IPS-NIHi7 (cell line): ENCODE measurements around the gene UBAC1.

Experiments
- DNase-seq: peaks from one replicate; pipeline ENCODE4 v3.0.0; 2012; ENCODE audit warnings: mixed read lengths; ENCODE audit errors: extremely low spot score

Gene UBAC1, protein sequence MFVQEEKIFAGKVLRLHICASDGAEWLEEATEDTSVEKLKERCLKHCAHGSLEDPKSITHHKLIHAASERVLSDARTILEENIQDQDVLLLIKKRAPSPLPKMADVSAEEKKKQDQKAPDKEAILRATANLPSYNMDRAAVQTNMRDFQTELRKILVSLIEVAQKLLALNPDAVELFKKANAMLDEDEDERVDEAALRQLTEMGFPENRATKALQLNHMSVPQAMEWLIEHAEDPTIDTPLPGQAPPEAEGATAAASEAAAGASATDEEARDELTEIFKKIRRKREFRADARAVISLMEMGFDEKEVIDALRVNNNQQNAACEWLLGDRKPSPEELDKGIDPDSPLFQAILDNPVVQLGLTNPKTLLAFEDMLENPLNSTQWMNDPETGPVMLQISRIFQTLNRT

DNA sequence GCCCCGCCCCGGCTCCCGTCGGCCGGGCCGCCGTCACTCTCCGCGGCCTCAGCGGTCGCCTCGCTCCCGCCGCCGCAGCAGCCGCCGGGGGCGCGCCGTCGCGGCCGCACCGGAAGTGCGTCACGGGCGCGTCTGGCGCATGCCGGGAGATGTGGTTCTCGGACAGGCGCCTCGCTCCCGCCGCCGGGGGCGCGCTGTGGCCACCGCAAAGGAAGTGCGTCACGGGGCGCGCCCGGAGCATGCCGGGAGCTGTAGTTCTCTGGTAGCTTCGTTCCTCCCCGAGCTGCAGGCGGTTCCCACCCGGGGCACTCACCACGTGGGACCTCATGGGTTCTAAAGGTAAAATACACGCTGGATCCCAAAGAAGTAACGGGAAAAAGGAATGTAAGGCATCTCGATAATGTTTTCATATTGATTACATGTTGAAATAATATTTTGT, at the start of gene UBAC1:
Gene UBAC1, minus strand, starts transcription at position 97 of the 439 bp plus-strand sequence. CDS start 211 bp downstream, outside the sequence.
- DNase-seq: peak; percentile 99

DNA sequence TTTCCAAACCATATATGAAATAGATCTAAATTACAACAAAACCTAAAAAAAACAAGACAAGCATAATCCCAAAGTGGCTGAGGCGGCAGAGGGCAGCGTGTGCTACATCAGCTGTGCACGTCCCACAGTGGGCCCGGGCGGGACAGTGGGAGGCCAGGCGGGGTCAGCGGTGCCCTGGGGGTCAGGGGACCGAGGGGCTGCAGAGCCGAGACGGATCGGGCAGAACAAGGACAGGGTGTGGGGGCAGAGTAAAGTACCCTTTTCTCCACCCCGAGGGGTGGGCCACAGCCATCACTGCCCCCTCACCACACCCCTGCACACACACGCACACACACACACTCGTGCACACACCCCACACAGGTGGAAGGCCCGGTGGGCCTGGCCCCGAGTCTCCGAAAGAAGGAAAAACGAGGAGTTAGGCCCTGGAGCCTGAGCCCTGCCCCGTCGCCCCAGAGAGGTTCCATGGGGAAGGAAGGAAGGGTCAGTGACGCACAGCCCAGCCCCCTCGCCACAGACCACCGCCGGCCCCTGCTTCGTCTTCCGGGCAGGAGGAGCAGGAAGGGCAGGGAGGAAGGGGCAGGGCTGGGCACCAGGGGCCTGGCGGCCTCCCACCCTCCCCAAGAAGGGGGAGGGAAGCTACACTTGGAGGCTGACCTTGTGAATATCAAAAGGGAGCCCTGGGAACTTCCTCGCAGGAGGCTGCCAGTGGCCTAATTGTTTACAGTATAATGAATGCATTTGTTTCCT, 49.6 kb upstream of the UBAC1 start:
- DNase-seq: peak; percentile 67

DNA sequence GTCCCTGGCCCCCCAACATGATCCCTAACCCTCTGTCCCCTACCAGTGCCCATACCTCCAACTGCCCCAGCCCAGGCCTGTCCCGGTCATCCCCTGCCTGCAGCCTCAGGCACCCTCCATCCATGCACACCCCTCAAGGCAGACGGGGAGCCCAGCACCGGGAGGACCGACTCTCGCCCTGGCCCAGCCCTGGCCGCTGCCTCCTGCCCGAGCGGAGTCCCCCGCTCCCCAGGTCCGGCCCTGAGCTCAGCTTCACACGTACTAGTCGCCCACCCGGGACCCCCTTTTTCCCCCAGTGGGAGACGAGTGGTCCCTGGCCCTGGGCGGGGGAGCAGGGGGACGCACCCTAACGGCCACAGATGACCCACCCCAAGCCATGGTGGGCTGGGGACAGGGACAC, 49.0 kb upstream of the UBAC1 start:
- DNase-seq: no peak

DNA sequence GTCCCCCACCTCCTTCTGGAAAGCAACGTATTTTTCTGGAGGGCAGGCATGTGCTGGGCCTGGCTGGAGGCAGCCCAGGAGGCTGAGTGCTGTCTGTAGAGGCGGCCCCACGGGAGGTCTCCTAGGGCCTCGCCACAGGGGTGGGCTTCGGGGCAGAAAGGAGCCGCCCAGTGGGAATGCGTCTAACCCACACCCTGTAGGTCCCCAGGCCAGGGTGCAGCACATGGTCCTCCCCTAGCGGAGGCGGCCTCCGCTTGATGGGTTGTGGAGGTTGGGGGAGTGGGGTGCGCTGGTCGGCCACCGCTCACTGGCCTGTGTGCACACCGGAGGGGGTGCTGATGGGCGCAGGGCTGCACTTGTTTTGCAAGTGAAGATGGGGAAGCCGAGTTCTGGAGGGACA, 48.3 kb upstream of the UBAC1 start:
- DNase-seq: no peak

DNA sequence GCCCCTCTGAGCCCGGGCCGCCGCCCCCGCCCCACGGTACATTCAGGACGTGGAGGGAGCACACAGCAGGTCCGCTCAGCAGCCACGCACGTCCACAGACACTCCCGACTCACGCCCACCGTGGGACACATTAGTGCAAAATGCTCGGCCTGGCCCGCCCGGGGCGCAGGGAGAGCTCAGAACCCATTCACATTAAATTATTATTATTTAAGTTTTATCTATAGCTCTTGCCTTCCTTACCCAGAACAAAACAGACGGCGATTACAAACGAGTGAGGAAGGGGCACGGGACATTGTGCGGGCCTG, 47.5 kb upstream of the UBAC1 start:
- no peak for DNase-seq

DNA sequence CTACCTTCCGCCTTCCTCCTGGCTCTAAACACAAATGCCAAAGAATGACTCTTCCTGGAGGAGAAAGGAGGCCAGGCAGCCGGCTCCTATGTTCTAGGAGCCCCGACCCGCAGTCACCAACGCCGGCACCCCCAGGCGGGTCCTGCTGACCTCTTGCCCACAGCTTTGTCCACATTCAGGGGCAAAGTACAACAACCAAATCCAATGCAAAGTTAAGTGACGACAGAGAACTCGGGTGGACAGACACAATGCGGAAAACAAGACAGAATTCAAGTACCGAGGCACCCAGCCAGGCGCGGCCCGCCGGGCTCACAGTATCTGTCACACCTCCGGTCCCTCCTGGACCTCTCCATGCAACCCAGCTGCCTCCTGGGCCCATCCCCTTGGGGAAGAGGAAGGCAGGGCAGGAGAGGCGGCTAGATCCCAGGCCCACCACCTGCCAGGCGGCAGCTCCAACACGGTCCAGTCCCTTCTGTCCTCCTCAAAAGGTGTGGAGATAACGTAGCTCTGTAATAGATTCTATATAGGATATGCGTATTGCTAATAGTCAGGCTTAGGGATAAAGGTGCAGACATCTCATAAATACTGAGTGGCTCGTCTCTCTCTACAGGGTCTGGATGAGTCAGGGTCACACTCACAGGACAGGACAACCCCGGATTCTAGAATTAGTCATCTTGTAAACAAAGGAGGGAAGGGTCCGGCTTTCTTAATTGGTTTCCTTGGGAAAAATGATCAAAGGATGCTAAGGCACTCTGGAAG, 46.9 kb upstream of the UBAC1 start:
- DNase-seq: no peak

DNA sequence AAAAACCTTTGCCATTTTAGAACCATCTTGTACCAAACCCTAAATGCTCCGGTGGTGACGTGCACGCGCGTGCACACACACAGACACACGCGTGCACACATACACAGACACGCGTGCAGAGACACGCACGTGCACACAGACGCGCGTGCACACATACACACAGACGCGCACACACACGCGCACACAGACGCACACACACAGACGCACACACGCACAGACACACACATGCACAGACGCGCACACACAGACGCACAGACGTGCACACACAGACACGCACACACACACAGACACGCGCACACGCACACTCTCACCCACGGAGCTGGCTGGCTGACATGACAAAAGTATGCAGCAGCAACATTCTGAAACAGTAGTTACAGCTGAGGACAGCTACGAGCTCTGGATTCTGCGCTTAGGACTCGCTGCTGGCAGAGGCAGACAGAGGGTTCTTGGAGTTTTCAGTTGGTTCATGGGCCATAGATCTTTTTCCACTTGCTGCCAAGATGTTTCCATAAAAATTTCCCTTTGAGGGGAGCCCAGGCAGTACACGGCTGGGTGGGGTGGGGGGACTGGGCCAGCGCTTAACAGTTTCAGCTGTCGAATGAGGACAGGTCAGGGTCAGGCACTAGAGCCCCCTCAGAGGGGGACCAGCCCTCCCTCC, 46.2 kb upstream of the UBAC1 start:
- no peak for DNase-seq

DNA sequence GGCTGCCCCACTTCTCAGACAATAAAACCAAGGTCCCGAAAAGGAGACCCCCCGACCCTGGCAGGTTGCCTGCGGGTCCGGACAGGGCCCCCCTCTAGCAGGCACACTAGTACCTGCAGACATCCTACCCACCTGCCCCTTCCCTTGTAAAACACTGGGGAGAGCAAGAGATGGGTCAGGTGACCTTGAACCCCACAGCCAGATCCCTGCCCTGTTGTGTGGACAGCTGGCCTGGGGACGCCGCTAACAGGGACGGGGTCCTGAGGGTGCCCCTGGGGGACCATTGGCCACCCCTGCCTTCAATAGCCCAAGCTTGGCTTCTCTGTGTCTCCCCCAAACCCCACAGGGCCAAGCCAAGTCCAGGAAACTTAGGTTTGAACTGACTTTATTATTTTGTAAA, 45.0 kb upstream of the UBAC1 start:
- no peak for DNase-seq

DNA sequence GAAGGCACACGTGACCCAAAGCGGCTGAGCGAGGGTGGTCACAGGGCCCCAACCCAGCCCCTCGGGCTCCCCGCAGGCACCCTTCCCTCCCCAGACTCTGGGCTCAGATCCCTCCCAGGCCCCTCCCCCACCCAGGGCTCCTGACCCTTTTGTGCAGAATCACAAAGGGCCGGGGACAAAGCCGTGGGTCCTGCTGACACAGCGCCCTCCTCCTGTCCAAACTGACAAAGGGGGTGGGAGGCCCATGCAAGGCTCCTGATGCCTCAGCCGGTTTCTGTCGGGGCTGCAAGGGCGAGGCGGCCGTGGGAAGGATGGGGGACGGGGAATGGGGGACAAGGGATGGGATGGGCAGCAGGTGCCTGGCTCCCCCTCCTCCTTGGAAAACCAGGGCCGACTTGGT, 43.5 kb upstream of the UBAC1 start:
- DNase-seq: peak; percentile 75

DNA sequence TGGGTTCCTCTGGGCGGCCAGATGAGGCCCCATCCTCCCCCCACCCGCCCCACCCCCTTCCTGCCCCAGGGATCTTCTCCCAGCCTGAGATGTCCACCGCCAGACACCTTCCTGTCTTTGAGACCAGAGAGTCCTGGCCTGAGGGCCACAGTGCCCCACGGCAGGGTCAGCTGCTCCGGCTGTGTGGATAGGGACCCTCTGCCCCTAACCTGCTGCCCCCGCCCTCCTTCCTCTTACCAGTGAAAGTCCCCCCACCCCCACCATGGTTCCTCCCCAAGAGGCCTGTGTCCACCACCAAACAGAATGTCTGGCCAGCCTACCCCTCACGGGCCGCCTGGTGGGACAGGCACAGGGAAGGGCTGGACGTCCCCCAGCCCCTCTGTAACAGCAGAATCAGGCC, 43.0 kb upstream of the UBAC1 start:
- DNase-seq: no peak

DNA sequence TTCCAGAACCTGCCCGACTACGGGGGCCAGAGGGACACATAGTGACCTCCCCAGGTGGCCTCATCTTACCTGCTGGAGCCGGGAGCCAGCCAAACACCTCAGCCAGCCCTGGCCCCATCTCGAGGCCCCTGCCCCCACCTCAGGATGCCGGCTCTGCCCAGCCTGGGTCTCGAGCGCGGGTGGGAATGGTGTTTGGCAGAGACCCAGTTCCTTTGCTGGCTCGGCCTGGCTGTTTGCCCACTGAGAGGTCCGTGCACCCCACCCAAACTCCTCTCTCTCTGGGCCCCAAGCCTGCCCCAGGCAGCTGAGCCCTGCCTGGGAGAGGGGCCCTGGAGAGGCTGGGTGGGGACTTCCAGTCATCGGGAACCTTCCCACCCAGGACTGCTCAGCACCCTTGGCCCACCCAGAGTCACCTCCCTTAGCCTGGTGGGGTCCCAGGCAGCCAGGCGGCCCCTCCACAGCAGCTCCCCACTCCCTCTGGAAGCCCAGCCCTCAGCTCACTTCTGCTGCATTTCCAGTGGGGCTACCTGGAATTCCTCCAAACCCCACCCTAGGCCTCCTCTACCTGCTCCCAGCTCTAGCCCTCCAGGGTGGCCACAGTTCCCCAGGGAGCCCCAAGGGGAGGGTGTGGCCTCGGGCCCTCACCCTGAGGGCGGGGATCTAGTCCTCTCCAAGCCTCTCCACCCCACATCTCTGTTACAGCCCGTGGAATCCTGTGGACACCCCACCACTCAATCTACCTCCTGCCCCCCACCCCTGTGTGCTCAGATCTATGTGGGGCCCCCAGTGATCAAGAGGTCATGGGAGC, 42.4 kb upstream of the UBAC1 start:
- no peak for DNase-seq

DNA sequence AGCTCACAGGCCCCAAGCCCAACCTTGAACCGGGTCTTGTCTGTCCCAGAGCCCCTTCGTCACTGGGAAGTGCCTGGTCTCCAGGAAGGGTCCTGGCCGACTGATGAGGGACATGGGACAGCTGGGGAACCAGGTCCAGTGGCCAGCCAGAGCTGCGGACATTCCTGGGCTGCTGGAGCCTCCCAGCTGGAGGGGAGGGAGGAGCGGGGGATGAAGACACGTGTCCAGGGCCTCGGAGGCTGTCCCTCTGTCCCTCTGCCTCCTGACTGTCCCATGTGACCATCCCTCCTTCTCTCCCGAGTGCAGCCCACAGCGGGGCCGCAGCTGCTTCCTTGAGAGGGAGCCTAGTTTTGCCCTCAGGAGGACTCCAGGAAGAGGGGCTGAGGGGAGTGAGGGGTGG, 41.7 kb upstream of the UBAC1 start:
- DNase-seq: no peak

DNA sequence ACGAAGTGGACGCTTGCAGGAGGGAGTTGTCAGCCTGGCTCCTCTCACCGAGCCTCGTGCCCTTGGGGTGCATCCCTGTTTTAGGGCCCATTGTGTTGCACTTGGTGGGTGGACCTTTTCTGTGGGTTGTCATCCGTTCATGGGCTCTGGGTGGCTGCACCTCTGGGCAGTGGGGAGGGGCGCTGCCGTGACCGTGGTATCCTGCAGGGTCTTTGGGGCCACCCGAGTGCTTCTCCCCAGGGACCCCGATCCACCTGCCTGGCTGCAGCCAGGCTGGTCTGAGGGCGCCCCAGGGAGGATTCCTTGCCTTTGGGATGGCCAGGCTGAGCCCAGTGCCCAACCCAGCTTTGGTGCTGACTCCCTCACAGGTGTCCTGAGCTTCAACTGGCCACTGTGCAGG, 41.0 kb upstream of the UBAC1 start:
- DNase-seq: no peak

DNA sequence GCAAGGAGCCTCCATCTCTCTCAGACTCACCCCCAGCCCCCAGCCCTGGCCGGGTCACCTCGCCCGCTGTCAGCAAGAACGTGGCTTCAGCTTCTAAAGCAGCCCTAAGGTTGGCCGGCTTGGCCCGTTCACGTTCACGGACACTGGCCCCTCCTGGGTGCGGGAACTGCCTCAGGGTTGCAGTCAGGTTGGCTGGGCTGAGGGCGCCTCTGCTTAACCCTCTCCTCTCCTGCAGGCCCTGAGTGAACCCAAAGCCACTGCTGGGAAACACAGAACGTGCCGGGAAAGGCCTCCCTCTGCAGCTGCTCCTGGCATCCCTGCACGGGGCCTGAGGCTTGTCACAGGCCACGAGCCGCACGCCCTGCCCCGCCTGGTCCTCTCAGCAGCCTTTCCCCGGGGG, 40.1 kb upstream of the UBAC1 start:
- peak; percentile 35 for DNase-seq

DNA sequence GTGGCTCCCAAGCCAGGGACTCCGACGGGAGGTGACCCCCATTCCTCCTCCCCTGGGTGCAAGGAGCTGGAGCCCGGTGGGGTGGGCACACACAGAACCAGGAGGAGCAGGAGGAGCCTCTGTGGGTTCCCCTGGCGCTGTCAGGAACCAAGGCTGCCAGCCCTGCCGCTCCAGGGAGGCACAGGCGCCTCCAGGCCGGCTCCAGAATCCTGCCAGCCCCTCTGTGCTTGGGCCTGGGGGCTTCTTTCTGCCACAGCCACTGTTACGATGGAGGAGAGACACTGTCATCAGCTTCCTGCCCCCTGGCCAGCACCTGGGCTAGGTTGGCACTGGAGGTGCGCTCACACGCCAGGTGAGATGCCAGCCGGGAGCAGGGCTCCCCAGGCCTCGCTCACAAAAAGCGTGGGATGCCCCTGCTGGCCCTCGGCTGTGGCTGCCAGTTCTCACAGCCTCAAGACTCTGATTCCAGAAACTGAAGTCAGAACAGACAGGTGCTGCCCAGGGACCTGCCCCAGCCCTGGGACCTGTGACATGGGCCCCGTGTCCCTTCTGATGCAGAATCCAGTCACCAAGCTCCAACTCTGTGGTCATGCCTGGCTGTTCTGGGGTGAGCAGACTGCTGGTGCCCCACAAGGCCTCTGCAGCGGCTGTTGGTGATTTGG, 37.4 kb upstream of the UBAC1 start:
- no peak for DNase-seq

DNA sequence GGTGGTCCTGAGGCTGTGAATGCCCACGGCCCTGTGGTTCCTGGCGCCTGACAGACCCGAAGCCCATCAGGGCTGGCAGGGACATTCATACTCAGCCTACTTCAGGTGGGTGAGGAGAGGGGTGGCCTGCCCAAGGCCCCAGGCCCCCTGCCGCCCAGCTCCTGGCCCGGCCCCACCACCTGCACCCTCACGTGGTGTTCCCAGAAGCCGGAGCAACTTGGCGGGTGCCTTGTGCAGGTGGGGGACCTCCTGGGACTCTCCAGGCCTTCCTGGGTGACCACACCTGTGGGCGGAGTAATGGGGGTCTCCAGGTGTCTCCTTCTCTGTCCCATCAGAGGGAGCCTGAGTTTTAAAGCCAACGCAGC, 36.8 kb upstream of the UBAC1 start:
- DNase-seq: no peak

DNA sequence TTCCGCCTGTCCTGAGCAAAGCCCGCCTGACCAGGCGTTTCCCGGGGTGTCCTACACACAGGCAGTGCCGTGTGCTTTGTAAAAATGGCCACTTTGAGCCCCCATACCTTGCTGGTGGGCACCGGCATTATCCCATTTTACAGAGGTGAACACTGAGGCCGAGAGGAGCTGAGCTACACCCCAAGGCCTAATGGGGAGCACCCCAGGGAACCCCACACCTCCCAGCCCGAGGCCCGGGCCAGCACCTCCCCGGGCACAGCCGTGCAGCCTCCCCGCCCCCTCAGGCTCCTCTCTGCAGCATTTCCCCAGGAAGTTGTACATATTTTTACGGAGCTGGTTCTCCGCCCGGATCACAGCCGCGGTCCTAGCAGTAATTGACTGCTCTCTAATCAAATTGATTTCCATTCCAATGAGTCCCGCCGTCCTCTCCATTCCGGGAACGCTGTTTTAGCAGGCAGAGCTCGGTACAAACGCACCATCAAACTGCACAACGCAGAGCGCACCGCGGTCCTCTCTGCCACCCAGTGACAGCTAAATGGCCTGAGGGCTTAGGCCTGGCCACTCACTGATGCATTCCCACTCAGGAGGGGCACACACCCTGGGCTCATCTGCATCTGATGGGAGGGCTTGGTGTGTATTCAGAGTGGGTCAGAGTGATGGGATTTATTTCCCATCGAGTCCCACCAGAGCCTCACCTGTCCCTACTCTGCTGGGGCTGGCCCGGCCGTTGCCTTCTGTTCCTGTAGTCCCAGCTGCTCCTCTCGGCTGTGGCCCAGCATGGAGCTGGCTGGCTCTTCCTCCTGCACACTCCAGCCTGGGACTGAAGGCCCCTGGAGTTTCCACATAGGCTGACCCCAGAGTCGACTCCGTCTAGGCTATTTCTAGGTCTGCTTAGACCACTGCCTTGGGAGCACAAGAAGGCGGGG, 36.2 kb upstream of the UBAC1 start:
- DNase-seq: no peak

DNA sequence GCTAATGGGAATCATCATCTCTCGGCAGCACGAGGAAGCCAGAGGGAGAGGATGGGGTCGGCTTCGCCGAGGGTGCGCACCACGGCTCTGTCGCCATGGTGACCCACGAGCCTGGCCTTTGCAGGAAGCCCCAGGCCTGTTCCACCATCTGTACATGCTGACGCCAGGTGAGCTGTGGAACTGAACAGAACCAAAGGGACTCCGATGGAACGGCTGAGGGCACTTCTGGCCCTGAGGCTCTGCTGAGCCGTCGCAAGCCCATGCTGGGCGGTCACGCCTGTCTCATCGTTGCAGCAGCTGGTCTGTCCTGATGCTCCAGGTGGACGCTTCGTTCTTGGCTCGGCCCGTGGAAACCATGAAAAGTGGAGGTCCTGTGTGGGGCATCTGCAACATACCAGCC, 34.6 kb upstream of the UBAC1 start:
- no peak for DNase-seq

DNA sequence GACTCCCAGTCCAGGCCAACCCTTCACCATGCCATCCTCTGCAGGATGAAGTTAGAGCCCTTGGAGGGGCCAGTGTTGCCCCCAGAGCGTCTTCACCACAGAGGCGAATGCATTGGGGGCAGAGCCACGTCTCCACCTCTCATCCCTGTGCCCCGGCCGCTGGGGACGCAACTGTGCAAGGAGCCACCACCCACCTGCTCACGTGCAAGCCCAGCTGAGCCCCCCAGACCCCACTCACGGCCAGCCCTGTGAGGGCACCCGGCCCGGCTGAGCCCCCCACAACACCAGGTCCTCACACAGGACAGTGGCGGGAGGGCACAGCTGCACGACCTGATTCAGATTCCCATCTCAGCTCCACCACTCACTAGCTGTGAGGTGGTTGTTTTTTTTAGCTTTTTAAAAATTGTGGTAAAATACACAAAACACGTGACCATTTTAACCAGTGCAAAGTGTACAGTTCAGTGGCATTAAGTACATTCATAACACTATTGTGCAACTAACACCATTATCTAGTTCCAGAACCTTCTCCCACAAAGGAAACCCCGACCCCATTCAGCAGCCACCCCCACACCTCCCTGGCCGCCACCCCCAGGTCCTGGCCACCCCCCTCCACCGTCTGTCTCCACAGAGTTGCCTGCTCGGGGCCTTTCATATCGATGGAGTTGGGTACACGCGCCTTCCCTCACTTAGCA, 33.5 kb upstream of the UBAC1 start:
- DNase-seq: no peak
